ENCODE results near the gene KRT2.

KRT2 gene

DNA sequence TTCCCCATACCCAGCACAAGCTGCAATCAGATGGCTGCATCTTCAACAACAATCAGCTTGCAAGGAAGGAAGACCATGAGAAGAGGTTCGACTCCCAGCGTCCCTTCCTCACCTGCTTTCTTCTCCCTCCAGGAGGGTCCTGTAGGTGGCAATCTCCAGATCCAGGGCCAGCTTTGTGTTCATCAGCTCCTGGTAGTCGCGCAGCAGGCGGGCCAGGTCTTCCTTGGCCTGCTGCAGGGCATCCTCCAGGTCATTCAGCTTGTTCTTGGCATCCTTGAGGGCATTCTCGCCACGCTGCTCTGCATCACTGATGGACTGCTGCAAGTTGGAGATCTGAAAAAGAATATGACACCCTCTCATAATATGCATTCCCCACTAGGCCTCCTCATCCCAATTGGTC, 24.2 kb upstream of the KRT2 start:
- CTCF ChIA-PET: interaction anchor here (1.5 kb wide), 1 partner anchor 18 kb away, joined by 4 read pairs; no protein-coding TSS in a partner anchor
- TF ChIP-seq, protein P1, sequence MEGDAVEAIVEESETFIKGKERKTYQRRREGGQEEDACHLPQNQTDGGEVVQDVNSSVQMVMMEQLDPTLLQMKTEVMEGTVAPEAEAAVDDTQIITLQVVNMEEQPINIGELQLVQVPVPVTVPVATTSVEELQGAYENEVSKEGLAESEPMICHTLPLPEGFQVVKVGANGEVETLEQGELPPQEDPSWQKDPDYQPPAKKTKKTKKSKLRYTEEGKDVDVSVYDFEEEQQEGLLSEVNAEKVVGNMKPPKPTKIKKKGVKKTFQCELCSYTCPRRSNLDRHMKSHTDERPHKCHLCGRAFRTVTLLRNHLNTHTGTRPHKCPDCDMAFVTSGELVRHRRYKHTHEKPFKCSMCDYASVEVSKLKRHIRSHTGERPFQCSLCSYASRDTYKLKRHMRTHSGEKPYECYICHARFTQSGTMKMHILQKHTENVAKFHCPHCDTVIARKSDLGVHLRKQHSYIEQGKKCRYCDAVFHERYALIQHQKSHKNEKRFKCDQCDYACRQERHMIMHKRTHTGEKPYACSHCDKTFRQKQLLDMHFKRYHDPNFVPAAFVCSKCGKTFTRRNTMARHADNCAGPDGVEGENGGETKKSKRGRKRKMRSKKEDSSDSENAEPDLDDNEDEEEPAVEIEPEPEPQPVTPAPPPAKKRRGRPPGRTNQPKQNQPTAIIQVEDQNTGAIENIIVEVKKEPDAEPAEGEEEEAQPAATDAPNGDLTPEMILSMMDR (IDR thresholded peaks at IDR 0.05; ENCODE audit: control extremely low read depth, extremely low read depth, low read depth, missing control alignments): no peak
- POLR2A ChIA-PET: no interaction called here
- no peak for DNase-seq (ENCODE audit: extremely low spot score)

DNA sequence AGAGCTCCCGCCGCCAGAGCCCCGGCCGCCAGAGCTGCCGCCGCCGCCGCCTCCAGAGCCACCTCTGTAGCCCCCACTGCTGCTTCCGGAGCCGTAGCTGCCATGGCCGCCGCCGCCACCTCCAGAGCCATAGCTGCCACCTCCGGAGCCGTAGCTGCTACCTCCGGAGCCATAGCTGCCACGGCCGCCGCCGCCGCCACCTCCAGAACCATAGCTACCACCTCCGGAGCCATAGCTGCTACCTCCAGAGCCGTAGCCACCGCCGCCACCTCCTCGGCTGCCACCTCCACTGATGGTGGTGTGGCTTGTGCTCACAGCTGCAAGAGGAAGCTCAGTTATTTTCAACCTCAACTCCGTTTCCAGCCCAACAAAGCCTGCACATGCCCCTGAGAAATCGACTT, 23.3 kb upstream of the KRT2 start:
- TF ChIP-seq, protein P1 (IDR thresholded peaks at IDR 0.05; ENCODE audit: control extremely low read depth, extremely low read depth, low read depth, missing control alignments): no peak
- ChIA-PET CTCF (interaction anchor here (0.9 to 1.5 kb wide), 3 partner anchors 10 to 17 kb away, joined by 3 to 4 read pairs (median 4); no protein-coding TSS in a partner anchor), POLR2A (no interaction called here)
- no peak for DNase-seq (ENCODE audit: extremely low spot score)

DNA sequence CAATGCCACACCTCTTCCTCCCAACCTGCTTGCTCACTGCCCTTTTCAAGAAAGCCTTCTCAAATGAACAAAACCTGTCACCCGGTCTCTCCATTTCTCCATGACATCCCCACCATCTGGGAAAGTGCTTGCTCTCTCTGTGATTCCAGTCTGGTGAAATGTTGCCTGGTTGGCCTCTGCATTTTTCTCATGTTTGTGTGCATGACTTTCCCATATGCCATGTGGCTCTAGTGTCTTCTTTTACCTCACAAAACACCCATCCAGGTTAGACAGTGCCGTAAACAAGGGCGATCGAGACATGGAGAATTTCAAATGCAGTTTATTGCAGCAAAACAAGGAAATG, 22.4 kb upstream of the KRT2 start:
- TF ChIP-seq, protein P1 (IDR thresholded peaks at IDR 0.05; ENCODE audit: control extremely low read depth, extremely low read depth, low read depth, missing control alignments): no peak
- ChIA-PET CTCF (interaction anchor here (1.1 kb wide), 1 partner anchor 11 kb away, joined by 4 read pairs; no protein-coding TSS in a partner anchor), POLR2A (no interaction called here)
- no peak for DNase-seq (ENCODE audit: extremely low spot score)

DNA sequence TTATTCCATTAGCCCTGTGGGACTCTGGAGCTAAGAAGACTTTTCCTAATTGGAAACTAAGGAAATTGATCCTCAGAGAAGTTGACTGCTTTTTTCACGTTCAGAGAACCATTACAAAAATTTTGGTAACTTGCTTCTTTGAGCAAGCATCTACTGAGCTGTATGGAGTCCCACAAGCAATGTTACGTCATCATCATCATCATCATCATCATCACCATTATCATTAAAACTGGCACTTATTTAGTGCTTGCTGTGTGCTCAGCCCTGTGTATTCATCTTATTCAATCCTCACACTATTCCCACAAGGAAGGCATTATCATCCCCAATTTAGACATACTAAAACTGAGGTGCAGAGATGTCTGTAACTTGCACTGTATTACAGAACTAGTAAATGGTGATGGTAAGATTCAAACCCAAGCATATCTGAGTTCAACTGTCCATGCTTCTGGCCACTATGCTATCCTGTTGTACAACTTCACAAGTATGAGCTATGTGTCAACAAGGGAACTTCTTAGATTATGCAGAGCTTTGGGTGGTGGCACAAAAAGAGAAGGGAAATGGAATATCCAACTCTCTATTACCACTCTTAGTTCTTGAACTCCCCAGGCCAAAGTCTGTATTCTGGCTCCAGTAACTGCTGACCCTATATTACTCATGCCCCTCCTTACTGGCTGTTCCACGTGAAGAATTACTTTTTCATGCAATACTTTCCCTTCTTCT, 21.9 kb upstream of the KRT2 start:
- ChIA-PET CTCF (interaction anchor here (1.2 kb wide), 1 partner anchor 18 kb away, joined by 3 read pairs; no protein-coding TSS in a partner anchor), POLR2A (no interaction called here)
- TF ChIP-seq, protein P1 (IDR thresholded peaks at IDR 0.05; ENCODE audit: control extremely low read depth, extremely low read depth, low read depth, missing control alignments): no peak
- no peak for DNase-seq (ENCODE audit: extremely low spot score)

DNA sequence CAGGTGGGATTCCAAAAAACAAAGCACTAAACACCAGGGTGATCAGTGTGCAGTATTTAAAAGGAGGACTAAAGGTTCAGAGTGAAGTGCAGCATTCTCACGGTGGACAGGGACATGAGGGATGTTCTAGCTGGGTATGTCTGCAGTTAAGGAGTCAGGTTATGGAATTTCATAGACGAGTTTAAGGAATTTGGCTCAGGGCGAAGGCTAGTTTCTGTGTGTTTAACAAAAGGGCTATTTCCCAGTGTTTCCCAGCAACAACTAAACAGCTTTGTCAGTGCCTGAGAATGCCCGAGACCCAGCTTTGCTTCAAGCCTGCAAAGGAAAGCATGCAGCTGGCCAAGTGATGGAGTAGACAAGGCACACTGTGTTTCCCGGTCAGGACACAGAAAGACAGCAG, 21.2 kb upstream of the KRT2 start:
- no peak for DNase-seq (ENCODE audit: extremely low spot score)
- TF ChIP-seq, protein P1 (IDR thresholded peaks at IDR 0.05; ENCODE audit: control extremely low read depth, extremely low read depth, low read depth, missing control alignments): no peak
- ChIA-PET CTCF (interaction anchor here (1.0 to 1.2 kb wide), 3 partner anchors 10 to 307 kb away, joined by 3 read pairs; no protein-coding TSS in a partner anchor), POLR2A (no interaction called here)

DNA sequence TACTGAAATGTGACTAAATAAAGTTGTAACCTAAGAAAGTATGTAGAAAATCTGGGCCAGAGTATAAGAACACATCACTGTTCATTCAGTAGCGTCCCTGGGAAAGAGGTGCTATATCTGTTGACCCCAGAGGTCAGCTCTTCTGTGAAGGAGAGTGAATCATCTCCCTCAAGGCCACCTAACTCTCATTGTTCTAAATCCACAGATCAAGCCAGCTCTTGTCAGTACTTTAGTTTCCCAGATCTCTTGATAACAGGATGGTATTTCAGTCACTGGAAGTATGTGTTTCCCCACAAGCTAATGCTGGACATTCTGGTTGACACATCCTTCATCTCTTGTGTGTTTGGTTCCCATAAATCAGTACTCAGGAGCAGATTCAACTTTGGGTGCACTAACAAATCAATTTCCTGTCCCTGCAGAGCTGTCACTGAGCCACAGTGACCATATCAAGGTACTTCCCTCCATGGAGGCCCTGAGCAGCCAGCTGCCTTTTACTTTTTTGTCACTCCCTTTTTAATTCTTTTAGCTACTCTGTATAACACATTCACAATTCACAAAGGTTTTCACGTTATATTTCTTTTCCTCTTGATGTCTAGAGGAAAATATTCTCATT, 20.4 kb upstream of the KRT2 start:
- POLR2A ChIA-PET: no interaction called here

More for the DNA sequence above, 20.4 kb upstream of the KRT2 start:
- TF ChIP-seq, protein P1 (IDR thresholded peaks at IDR 0.05; ENCODE audit: control extremely low read depth, extremely low read depth, low read depth, missing control alignments): no peak
- DNase-seq (ENCODE audit: extremely low spot score): no peak
- CTCF ChIA-PET: interaction anchor here (1.0 kb wide), 3 partner anchors 8 to 308 kb away, joined by 3 read pairs; no protein-coding TSS in a partner anchor

Measured in GM10248 (cell line).